Mesothelial cell of epicardium (in vitro differentiated cells): ENCODE measurements around the gene ZFP92. TPM values are rescaled to one million over a fixed set of nuclear protein-coding genes. Genes with fewer than 3 reads are reported as not detected.
"Not testable (repeated sequence)": the region's sequence is repeated elsewhere in the genome, so short reads cannot be mapped to it uniquely, and the experiment has no call there.

Experiments used
- DNase-seq, 2 experiments: peaks; one replicate each; pipeline ENCODE4 v3.0.0; 2021; ENCODE audit warnings: low spot score in 2 of 2; ENCODE audit not compliant: unreplicated experiment in 2 of 2
- H3K27ac Mint-ChIP-seq: 2 replicates; pipeline ENCODE4 v1.8.0; 2021; ENCODE audit warnings: mixed read lengths
- H3K27me3 Mint-ChIP-seq: 2 replicates; pipeline ENCODE4 v1.8.0; 2021; ENCODE audit warnings: low read depth, mixed read lengths
- H3K36me3 Mint-ChIP-seq: 2 replicates; pipeline ENCODE4 v1.8.0; 2021; ENCODE audit warnings: mixed read lengths
- H3K4me1 Mint-ChIP-seq: 2 replicates; pipeline ENCODE4 v1.8.0; 2021; ENCODE audit warnings: mixed read lengths
- H3K4me3 Mint-ChIP-seq: 2 replicates; pipeline ENCODE4 v1.8.0; 2021; ENCODE audit warnings: mild to moderate bottlenecking, moderate library complexity, mixed read lengths
- H3K9me3 Mint-ChIP-seq: 2 replicates; pipeline ENCODE4 v1.8.0; 2021; ENCODE audit warnings: mixed read lengths
- CTCF ChIP-seq: fragments of 200-600 bp; sonication (generic); IDR thresholded peaks from one replicate; pipeline ENCODE4 v1.5.0; 2021; ENCODE audit warnings: antibody characterized with exemption; ENCODE audit not compliant: unreplicated experiment
- total RNA-seq: library from RNA; stranded (reverse); gene quantifications from 3 replicates; pipeline ENCODE4 v1.2.1, GENCODE V29; 2021

ZFP92 gene
- total RNA-seq, 1 donor from 2014 or later, result 1.3 TPM

GRCh38 chrX:153381684-153382532 lies 29.4 kb upstream of the ZFP92 start:
- H3K4me1 Mint-ChIP-seq, result peaks cover 14% of the 10 kb centered on the region
- DNase-seq, result peak in 1 of 2 experiments; percentile 56
- no peak overlapping the region for H3K4me3 Mint-ChIP-seq
- no peak overlapping the region for H3K27ac Mint-ChIP-seq
- no peak for TF ChIP-seq CTCF
- no peaks in the 10 kb centered on the region for H3K36me3 Mint-ChIP-seq
- no peaks in the 10 kb centered on the region for H3K27me3 Mint-ChIP-seq
- peaks cover 6% of the 10 kb centered on the region for H3K9me3 Mint-ChIP-seq

- no peak for DNase-seq
- Mint-ChIP-seq H3K27me3 (no peaks in the 10 kb centered on the region), H3K4me1 (peaks cover 19% of the 10 kb centered on the region), H3K36me3 (no peaks in the 10 kb centered on the region), H3K4me3 (no peak overlapping the region), H3K27ac (no peak overlapping the region), H3K9me3 (no peaks in the 10 kb centered on the region)
- no peak for TF ChIP-seq CTCF
Measured at GRCh38 chrX:153382563-153383482, 28.4 kb upstream of the ZFP92 start.

- no peak for TF ChIP-seq CTCF
- Mint-ChIP-seq H3K4me3 (no peak overlapping the region), H3K4me1 (peaks cover 19% of the 10 kb centered on the region), H3K36me3 (no peaks in the 10 kb centered on the region), H3K27me3 (no peaks in the 10 kb centered on the region), H3K27ac (no peak overlapping the region), H3K9me3 (no peaks in the 10 kb centered on the region)
- no peak for DNase-seq
Measured at GRCh38 chrX:153384390-153384789, 26.9 kb upstream of the ZFP92 start.

- not testable (repeated sequence) for H3K9me3 Mint-ChIP-seq, H3K27ac Mint-ChIP-seq
Measured at GRCh38 chrX:153384973-153385372, 26.3 kb upstream of the ZFP92 start.

GRCh38 chrX:153386097-153386496 lies 25.2 kb upstream of the ZFP92 start:
- TF ChIP-seq CTCF, result no peak
- Mint-ChIP-seq H3K4me3 (no peak overlapping the region), H3K4me1 (peaks cover 14% of the 10 kb centered on the region), H3K9me3 (no peaks in the 10 kb centered on the region), H3K36me3 (no peaks in the 10 kb centered on the region), H3K27ac (no peak overlapping the region), H3K27me3 (no peaks in the 10 kb centered on the region)
- no peak for DNase-seq

More at GRCh38 chrX:153384973-153385372, 26.3 kb upstream of the ZFP92 start:
- H3K36me3 Mint-ChIP-seq, DNase-seq, H3K4me3 Mint-ChIP-seq, H3K27me3 Mint-ChIP-seq: not testable (repeated sequence)
- peaks cover 18% of the 10 kb centered on the region for H3K4me1 Mint-ChIP-seq

- Mint-ChIP-seq H3K4me3 (no peak overlapping the region), H3K27ac (peak overlapping the region; percentile 61), H3K36me3 (no peaks in the 10 kb centered on the region), H3K27me3 (no peaks in the 10 kb centered on the region), H3K4me1 (peaks cover 14% of the 10 kb centered on the region), H3K9me3 (no peaks in the 10 kb centered on the region)
- no peak for TF ChIP-seq CTCF
- no peak for DNase-seq
Measured at GRCh38 chrX:153387345-153387744, 23.9 kb upstream of the ZFP92 start.
